Glomerular visceral epithelial cell (primary cell): ENCODE measurements around the gene CA11.
"Not testable (repeated sequence)": the region's sequence is repeated elsewhere in the genome, so short reads cannot be mapped to it uniquely, and the experiment has no call there.

Experiments
- DNase-seq: peaks from one replicate; pipeline ENCODE4 v3.0.0-alpha.2; 2016; ENCODE audit errors: extremely low spot score

CA11 gene

DNA sequence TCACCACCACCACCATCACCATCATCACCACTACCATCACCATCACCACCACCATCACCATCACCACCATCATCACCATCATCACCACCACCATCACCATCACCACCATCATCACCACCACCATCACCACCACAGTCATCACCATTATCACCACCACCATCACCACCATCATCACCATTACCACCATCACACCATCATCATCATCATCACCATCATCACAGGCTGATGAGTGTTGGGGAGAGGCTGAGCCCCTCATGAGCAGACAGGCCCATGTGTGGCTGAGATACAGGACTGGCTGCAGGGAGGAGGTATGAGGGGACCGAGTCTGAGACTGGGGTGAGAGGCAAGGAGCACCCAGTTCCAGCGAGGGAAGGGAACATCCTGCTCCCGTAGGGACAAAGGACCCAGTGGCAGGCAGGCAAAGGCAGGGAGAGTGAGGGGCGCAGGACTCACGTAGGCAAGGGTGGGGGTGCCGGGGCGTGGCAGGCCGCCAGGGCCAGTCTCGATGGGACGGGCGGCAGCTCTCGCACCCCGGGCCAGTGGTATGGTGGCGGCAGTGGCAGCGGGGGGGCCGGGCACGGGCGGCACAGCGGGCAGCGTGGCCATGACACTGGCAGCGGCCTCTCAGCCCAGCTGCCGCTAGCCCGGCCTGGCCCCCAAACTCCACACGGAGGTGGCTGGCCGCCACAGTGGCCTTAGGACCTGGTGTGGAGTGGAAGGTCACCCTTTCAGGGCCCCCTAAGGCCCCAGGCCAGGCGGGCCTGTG lies 24.1 kb upstream of the CA11 start:
- DNase-seq: no peak

DNA sequence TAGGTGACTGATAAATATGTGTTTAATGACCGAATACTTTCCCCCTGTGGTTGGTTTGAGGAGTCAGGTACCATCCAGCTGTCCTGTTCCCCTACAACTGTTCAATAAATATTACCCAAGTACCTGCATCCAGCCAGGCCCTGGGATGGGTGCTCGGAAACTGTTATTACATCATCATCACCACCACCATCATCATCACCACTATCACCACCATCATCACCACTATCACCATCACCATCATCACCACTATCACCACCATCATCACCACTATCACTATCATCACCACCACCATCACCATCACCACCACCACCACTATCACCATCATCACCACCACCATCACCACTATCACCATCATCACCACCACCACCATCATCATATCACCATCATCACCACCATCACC lies 22.8 kb upstream of the CA11 start:
- no peak for DNase-seq

DNA sequence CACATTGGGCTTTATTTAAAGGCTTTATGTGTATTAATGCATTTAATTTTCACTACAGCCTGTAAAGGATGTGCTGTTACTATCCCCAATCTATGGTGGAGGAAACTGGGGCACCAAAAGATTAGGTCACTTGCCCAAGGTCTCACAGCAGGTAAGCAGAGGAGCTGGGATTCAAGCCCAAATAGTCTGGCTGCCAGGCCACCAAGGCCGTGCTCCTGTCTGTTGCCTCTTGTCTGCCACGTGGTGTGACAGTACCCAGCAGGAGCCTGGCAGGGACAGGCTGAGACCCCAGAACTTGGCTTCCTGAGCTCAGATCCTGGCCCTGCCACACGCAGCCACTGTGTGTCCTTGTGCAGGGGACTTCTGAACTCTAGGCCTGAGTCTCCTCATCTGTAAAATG lies 22.3 kb upstream of the CA11 start:
- DNase-seq: no peak

DNA sequence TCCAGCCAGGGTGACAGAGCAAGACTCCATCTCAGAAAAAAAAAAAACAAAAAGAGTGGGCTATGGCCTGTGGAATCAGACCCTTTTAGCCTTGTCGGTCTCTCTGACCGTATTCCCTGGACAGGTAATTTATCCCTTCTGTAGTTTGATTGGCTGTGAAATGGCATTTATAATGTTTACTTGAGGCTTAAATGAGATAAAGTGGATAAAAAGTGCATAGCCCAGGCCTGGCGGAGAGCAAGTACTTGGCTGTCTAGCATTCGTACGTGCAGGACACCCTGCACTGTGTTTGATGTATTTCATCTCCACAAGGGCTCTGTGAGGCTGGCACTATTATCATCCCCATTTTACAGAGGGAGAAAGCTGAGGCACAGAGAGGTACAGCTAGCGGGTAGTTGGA lies 19.8 kb upstream of the CA11 start:
- no peak for DNase-seq

DNA sequence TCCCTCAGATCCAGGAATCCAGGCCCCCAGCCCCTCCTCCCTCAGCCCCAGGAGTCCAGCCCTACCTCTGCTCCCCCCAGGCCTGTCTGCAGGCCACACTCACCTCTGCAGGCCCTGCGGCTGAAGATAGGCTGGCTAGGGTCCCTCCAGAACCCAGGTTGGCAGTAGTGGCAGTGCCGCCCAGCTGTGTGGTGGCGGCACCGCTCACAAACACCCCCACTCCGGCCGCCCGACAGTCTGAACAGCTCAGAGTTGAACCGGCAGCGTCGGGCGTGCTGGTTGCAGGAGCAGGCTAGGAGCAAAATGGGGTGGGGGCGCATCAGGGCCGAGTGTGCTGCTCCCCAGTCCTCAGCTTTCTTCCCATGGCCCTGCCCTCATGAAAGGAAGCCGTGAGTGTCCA lies 18.5 kb upstream of the CA11 start:
- DNase-seq: no peak

DNA sequence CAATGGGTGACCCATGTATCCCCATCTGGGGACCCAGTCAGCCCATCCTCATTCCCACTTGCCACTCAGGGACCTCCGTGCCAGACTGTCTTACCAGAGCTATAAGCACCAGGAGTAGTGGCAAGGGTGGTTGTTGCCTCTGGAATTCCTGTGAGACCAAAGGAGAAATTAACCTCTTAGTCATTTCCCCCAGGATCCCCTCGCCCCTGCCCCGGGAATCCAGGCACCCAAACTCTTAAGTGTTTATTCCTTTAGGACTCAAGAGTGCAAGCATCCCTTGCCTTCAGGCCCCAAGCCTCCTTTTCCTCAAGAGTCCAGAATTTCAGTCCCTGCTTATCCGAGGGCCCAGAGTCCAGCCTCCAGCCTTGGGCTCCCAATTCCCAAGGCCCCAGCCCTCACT lies 17.7 kb upstream of the CA11 start:
- no peak for DNase-seq

DNA sequence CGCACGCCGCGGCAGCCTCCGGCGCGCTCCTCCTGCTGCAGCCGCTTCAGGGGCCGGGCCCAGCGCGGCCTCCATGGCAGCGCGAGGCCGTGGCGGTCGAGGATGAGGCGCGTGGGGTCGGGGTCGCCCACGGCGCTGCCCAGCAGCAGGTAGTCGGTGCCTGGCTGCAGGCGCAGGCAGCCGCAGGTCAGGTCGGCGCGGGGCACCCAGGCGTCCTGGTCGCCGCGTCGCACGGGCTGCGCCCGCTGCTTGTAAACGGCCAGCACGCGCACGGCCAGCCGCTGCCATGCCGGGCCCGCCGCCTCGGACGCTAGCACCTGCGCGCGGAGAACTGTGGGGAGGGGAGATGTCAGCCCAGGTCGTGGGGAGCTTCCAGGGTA lies 15.7 kb upstream of the CA11 start:
- no peak for DNase-seq

DNA sequence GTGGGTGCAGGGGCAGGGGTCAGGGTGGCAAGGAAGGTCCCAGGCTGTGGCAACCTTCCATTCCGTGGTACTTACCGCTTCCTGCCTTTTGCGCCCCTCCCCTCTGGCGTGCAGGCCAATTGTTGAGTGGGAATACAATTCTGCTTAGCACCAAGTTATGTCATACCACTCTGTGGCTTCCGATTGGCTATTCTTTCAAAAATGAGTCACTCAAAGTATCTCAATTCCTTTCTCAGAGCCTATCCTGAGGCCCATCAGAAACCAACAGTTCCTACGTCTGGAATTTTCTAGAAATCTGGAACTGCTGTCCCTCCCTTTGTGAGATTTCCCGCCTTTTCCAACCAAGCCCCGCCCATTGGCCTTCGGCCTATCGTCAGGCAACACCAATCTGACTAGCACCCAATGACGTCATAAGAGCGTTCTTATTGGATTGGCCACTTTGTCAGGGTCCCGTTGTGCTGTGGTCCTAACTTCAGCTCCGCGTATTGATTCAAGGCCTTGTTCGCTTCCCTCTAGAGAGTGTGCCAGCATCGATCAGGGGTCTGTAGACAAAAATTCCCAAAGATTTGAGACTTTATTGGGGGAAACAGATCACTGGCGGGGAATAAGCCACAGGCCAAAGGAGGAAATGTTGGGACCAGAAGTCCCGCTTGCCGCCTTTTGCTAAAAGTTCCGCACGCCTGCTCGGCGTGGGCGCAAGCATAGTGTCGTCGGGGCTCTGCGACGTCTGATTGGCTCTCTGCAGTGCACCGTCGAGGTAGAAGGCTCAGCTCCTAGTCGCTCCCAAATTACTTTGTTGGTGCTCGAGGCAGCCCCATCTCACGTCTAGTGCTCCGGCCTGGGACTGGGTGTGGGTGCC lies 15.1 kb upstream of the CA11 start:
- DNase-seq: peak; percentile 91

DNA sequence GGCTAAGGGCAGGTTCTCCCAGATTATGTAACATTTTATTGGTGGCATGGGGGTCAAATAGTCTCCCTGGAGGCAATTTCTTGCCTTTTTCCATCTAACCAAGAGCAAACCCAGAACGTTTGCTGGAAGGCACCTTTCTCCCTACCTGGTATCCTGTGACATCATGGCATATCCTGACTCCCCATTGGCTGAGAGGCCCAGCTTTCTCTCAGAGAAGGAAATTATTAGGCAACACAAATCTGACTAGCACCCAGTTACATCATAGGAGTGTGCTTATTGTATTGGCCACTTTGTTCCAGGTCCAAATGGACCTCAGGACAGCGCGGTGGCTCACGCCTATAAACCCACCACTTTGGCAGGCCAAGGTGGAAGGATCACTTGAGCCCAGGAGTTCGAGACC lies 13.8 kb upstream of the CA11 start:
- DNase-seq: no peak

DNA sequence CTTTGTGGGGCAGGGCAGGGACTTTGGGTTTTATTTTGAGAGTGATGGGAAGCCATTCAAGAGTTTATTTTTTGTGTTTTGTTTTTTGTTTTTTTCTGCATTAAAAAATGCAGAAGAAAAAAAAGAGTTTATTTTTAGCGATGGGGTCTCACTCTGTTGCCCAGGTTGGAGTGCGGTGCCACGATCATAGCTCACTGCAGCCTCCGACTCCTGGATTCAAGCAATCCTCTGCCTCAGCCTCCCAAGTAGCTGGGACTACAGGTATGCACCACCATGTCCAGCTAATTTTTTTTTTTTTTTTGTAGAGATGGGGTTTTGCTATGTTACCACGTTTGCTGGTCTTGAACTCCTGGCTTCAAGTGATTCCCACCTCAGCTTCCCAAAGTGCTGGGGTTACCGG lies 12.5 kb upstream of the CA11 start:
- no peak for DNase-seq

DNA sequence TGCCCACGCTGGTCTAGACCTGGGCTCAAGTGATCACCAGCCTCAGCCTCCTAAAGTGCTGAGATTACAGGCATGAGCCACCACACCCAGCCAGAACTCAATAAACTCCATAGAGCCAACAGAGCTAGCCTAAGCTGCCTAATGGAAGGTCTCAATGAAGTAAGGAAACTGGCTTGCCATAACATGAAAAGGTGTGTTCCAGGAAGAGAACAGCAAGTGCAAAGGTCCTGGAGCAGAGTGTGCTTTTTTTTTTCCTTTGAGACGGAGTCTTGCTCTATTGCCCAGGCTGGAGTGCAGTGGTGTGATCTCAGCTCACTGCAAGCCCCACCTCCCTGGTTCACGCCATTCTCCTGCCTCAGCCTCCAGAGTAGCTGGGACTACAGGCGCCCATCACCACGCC lies 11.8 kb upstream of the CA11 start:
- not testable (repeated sequence) for DNase-seq

DNA sequence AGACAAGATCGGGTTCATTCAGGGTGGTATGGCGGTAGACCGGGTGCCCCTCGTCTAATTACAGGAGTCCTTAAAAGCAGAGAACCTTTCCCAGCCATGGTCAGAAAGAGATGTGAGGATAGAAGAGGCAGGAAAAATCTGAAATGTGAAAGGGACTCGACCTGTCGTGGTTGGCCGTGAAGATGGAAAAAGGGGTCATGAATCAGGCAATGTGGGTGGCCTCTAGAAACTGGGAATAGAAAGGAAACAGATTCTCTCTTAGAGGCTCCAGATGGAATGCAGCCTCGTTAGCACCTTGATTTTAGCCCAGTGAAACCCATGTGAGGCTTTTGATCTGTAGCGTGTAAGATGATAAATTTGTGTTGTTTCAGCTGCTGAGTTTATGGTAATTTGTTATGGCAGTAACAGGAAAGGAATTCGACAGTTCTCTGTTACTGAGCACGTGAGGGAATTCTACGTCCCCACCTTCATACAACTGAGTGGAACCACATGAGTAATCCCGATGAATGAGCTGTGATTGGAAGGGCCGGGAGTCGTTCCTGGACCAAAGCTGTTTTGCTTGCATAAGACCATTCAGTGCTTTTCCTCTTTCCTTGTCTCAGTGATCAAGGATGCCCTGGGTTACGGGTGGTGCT lies 11.0 kb upstream of the CA11 start:
- peak; percentile 62 for DNase-seq

DNA sequence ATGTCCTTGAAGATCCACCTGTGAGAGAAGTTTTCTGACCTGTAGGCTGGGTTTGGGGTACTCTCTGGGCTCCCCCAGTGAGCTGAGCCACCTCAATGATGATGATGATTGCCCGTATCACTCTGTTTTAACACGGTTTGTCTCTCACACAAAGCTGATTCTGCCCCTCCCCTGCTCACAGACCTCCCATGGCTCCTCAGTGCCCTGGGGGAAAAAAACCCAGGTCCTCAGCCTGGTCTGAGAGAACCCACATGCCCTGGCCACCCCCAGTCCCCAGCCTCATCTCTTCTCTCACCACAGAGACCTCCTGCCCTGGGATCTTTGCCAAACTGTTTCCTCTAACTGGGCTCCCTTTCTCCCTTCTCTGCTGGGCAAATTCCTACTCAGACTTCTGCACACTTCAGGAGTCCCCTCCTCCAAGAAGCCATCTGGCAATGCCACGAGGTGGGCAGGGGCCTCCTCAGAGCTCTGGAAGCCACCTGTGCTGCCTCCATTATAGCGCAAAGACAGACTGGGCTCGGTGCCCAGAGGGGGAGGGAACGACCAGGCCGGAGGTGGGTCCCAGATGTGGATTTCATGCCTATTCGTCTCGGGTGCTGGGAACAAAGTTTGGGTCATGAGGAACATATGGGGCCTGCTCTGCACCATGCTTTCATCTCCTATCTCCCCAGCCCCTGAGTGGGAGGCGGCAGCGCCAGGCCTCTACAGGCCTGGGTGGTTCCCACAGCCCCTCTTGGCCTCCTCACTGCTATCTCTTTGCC lies 8.5 kb upstream of the CA11 start:
- DNase-seq: no peak

DNA sequence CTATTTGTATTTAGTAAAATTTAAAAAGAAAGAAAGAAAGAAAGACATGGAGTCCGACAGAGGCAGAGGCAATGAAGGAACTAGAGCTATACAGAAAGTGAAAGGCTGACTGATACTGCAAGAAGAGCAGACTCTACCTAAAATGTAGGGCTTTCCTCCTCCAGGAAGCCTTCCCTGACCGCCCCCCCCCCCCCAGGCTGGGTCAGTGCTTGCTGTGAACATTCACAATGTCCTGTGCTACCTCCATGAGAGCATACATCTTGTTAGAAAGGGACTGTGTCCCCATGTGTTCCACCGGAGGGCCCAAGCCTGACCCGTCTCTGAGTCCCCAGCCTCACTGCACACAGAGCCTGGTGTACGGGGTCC lies 5.7 kb upstream of the CA11 start:
- no peak for DNase-seq

DNA sequence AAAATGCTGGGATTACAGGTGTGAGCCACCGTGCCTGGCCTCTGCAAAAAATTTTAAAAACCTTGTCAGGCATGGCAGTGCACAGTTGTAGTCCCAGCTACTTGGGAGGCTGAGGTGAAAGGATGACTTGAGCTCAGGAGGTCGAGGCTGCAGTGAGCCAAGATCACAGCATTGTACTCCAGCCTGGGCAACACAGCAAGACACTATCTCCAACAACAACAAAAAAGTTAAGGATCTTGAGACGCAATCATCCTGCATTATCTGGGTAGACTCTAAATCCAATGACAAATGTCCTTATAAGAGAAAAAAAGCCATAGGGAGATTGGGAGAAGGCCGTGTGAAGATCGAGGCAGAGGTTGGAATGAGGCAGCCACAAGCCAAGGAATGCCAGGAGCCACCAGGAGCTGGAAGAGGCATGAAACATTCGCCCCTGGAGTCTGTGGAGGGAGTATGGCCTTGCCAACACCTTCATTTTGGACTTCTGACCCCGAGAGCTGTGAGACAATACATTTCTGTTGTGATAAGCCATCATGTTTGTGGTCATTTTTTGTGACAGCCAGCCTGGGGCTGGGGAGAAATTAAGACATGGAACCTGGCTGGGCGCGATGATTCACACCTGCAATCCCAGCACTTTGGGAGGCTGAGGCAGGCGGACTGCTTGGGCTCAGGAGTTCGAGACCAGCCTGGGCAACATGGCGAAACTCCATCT lies 5.1 kb upstream of the CA11 start:
- no peak for DNase-seq

DNA sequence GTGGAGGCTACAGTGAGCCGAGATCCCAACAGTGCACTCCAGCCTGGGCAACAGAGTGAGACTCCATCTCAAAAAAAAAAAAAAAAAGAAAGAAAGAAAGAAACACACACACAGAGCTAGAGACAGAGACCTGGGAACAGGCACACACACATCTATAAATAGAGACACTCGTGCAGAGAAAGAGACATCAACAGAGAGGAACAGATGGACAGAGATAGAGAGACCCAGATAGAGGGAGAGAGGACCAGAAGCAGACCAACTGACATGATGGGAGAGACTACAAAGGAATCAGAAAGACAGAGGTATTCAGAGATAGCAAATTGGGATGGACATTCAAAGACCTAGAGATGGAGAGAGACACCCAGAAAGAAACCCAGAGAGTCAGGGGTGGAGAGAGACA lies 2.1 kb upstream of the CA11 start:
- no peak for DNase-seq

DNA sequence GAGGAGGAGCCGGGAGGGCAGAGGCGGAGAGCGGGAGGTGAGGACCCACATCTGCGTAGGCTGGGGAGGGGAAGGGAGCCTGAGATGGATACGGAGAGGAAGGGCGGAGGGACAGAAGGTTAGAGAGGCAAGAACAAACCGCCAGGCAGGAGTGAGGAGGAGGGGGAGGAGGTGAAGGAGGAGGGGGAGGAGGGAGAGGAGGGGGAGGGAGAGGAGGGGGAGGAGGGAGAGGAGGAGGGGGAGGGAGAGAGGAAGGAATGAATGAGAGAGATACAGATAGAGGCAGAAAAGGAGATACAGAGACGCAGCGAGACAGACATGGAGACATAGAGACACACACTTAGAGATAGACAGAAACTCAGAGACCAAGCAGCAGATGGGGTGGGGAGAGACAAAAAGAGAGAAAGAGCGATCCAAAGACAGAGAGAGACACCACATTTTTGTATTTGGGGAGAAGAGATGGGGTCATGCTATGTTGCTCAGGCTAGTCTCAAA lies 782 bp upstream of the CA11 start:
- no peak for DNase-seq

DNA sequence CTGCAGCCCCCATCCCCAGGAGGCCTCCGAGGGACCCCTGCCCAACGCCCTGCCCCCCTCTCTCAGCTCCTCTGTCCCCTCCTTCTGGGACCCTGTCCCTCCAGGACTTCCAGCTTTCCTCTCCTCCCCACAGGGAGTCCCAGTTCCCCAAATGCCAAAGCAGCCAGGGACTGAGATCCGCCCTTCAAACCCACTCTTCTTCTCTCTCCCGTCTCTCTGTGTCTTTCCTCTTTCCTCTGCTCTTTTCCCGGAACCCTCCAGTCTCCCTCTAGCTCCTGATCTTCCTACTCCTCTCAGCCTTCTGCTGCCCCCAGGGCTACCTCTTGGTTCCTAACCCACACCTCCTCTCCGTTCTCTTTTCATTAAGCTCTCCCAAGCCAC lies 377 bp downstream of the CA11 start:
- no peak for DNase-seq

DNA sequence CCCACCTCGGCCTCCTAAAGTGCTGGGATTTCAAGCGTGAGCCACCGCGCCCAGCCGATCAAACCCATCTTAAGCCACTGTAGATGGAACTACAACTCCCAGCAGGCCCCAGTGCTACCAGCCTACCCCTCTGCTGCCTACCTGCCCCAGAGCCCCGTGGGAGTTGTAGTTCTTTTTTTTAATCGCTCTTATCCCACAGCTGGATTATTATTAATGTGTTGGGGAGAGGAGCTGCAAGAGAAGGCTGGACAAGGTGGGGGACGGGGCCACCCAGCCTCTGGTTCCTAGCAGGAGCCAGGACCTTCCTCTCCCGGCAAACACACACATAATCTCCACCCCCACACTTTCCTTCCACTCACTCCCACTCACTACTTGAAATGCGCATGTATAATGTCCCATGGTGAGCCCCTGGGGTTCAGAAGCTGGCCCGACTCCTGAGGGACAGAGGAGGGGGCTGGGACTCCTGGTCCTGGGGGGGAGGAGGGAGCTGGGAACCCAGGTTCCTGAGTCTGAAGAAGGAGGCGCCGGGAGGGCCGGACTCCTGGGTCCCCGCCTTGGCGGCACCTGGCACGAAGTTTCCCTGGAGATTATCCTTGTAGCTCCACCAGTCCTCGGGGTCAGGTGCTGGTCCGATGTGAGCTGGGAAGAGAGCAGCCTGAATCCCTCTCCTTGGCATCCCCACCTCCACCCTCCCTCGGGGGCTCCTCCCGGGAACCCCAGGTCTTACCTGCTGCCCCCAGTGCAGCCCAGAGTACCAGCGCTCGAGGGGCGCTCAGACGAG lies 958 bp downstream of the CA11 start:
- DNase-seq: peak; percentile 63

DNA sequence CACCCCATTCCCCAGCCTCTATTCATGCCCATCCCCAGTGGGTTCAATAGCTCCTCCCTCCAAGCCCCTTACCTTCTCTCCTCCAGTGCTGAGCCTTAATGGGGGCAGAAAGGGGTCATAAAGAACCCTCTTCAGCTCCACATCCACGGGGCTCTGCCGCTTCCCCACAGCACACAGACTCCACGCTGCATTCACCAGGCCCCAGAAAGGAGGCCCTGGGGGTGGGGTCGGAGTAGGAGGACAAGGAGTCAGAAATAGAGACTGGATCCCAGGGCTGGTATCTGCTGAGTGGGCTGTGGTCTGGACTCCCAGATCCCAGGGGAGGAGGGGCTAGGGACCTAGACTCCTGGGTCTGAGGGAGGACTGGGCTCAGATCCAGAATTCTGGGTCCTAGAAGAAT lies 1.6 kb downstream of the CA11 start:
- no peak for DNase-seq

DNA sequence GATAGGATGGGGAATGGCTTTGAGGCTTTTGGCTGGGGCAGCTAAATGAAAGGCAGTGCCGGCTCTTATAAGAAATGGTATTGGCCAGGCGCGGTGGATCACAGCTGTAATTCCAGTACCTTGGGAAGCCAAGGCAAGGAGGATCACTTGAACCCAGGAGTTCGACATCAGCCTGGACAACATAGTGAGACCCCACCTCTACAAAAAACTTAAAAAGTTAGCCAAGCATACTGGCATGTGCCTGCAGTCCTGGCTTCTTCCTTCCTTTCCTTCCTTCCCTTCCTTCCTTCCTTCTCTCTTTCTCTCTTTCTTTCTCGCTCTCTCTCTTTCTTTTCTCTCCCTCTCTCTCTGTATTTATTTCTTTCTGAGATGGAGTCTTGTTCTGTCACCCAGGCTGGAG lies 3.1 kb downstream of the CA11 start:
- DNase-seq: no peak
